Measurements from ENCODE around the gene C1orf216.
"Not testable (repeated sequence)": the region's sequence is repeated elsewhere in the genome, so short reads cannot be mapped to it uniquely, and the experiment has no call there.

C1orf216 gene

DNA sequence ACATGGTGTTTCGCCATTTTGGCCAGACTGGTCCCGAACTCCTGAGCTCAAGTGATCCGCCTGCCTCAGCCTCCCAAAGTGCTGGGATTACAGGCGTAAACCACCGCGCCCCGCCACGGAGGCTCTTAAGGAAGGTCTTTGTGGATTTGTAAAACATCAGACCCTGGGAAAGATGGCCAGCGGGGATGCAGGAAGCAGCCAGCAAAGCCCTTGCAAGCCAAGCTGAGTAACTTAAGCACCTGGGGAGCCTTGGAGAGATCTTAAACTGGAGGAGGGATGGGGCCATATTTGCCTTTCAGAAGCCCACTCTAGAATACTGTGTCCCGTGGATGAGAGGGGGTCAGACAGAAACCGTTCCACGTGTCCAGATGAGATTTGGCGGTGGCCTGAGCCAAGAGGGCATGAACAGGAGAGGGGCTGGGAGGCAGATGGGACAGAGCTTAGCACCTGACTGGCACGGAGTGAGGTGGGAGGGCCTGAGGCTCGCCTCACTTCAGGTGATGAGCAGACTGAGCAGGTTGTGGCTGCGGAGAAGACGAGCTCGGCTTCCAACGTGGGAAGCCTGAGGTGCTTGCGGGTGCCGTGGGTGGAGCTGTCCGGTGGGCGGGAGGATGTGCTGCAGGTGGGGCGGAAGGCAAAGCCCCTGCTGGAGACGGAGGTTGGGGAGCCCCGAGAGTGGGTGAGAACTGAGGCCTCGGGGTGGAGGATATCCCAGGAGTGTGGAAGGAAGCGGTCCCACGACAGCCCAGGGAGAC lies 11.7 kb downstream of the C1orf216 start:
- DNase-seq: no peak

DNA sequence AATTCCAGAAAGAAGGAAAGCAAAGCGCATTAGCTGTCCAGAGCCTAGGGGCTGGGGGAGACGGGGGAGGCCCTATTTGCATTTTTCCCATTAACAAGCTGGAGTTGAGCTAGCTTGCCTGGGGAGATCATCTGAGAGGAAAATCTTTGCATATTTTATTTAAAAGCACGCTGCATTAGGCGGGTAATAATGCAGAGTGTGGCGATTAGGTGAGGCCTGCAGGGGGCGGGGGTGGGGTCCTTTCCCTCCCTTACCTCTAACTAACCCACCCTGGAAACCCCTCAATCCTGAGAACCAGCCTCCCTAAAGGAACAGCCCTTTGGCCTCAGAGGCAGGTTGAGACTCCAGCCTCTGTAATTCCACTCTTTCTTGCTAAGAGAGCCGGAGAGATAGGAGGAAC lies 16.2 kb downstream of the C1orf216 start:
- no peak for DNase-seq

DNA sequence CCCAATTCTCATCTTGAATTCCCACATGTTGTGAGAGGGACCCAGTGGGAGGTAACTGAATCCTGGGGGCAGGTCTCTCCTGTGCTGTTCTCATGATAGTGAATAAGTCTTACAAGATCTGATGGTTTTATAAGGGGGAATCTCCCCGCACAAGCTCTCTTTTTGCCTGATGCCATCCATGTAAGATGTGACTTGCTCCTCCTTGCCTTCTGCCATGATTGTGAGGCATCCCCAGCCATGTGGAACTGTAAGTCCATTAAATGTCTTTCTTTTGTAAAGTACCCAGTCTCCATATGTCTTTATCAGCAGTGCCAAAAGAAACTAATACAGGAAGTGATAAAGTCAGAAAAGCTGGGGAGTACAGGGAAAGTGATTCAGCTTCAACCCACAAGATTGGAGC lies 19.5 kb downstream of the C1orf216 start:
- DNase-seq: not testable (repeated sequence)

DNA sequence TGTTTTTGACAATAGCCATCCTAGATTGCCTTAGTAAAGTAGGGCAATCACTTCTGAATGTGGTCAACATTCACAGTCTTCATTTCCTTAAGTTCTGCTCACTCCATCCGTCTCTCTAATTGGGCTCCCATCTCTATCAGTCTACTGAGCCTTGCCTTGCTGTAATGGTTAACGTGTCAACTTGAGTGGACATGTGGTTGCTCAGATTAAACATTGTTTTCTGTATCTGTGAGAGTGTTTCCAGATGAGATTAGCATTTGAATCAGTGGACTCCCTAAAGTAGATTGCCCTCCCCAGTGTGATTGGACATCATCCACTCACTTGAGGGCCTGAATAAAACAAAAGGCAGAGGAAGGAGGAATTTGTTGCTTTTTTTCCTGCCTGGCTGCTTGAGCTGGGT lies 26.4 kb downstream of the C1orf216 start:
- no peak for DNase-seq

DNA sequence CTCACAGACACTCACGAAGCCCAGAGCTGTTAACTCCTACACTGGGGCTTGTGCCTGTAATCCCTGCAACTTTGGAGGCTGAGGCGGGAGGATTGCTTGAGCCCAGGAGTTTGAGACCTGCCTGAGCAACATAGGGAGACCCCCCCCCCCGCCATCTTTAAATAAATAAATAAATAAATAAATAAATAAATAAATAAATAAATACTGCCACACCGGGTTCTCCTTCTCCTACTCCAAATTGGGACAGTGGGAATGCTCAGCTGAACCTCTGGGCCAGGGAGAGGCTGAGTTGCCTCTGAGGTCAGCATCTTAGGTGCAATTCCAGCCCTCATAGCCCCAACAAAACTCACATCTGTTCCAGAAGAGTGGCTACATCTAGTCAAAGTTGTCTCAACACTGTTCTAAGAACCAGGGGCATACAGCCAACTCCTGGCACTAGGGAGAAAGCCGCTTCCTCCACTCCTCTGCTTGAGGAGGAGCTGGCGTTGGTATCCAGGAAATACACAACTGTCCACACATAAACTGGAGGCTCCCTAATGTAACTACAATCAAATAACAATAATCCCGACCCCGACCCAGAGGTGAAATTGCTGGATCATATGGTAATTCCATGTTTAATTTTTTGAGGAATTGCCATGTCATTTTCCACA lies 27.0 kb downstream of the C1orf216 start:
- DNase-seq: peak; percentile 26

DNA sequence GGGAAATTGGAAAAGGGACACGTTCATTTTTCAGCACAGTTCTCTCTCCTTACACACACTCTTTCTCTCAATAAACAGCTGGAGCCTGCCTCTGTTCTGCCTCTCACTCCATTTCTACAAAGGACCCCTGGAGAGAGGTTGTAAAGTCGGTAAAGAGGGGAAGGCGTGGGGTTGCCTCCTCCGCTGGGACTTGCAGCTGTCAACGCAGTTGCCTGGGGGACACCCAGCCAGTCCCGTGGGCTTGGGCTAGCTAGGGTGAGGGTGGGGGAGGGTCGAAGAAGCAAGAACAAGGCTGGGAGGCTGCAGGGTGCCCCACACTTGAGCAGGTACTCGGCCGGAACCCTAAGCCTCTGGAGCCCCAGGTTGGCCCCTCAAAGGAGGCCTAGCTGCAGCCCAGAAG lies 27.6 kb downstream of the C1orf216 start:
- peak; percentile 64 for DNase-seq

DNA sequence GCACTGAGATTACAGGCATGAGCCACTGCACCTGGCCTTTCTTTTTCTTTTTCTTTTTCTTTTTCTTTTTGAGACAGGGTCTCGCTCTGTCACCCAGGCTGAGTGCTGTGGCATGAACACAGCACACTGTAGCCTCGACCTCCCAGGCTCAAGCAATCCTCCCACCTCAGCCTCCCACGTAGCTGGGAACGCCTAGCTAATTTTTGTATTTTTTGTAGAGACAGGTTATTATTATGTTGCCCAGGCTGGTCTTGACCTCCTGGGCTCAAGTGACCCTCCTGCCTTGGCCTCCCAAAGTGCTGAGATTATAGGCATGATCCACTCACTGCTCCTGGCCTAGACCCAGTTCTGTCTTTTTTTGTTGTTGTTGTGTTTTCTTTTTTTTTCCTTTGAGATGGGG lies 28.6 kb downstream of the C1orf216 start:
- DNase-seq: not testable (repeated sequence)

DNA sequence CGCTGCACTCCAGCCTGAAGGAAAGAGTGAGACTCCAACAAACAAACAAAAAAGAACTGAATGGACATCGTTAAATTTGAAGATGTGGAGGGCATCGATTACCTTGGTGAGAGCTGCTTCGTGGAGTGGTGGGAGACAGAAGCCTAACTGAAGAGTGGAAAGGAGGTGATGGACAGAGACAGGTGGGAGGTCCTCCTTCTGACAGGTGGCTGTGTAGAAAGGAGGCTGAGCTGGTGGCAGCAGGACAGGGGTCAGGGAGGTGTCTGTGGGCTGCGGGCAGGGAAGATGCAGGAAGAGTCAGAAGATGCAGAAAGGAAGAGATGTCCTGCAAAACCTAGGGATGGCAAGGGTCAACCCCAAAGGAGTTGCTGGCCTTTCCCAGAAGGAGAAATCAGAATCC lies 30.5 kb downstream of the C1orf216 start:
- no peak for DNase-seq

DNA sequence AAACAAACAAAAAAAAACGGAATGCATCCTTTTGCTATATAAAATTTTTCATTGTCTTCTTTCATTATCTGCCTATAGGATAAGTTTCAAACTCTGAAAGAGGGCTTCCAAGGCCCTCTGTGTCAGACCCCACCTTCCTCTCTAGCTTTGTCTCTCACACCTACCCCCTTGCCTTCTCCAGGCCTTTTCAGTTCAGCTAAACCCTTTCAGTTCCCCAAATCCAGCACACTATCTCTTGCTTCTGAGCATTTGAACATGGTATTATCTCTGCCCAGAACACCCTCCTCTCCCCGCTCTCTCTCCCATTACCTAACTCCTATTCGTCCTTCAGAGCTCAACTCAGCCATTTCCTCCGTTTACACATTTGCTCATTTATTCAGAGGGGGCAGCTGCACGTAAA lies 35.7 kb downstream of the C1orf216 start:
- no peak for DNase-seq

DNA sequence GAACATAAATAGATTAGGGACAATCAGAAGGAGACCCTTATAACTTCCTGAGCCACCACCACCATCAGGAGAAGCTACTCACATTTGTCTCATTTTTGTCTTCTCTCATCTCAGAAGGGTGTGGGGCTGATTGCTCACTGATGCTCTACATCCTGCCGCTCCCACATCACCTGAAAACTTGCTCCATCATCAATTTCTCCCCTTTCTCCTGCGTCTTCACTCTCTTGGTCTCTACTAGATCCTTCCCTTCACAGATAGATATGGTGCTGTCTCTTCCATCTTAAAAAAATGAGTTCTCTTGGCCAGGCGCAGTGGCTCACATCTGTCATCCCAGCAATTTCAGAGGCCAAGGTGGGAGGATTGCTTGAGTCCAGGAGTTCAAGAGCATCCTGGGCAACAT lies 38.4 kb downstream of the C1orf216 start:
- no peak for DNase-seq

DNA sequence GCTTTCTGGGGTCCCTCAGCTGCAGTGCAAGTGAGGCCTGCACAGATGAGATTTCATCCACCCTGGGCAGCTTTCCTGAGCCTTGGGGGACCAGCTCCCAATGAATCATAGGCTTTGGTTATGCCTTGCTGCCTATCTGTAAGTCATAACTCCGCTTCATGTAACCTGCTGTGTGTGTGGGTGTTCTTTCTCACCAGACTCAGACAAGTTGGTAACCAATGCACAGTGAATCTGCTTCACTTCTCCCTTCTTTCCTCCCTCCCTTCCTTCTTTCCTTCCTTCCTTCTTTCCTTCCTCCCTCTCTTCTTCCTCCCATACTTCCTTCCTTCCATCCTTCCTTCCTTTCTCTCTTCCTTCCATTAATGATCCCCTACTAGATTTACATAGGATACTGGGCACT lies 42.9 kb downstream of the C1orf216 start:
- DNase-seq: no peak

DNA sequence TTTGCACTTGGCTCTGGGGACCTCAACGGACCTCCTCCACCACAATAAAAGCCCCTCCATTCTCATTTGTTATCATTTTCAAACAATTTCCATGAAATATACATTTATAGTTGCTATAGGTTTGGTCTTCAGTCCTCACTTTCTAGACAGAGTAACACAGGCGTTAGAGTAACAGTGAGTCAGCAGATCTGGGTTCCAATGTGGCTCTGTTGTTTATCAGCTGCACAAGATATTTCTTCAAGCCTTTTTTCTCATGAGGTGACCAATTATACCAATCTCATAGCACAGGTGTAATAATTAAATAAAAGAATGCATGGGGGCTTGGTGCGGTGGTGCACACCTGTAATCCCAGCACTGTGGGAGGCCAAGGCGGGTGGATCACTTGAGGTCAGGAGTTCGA lies 44.6 kb downstream of the C1orf216 start:
- no peak for DNase-seq

DNA sequence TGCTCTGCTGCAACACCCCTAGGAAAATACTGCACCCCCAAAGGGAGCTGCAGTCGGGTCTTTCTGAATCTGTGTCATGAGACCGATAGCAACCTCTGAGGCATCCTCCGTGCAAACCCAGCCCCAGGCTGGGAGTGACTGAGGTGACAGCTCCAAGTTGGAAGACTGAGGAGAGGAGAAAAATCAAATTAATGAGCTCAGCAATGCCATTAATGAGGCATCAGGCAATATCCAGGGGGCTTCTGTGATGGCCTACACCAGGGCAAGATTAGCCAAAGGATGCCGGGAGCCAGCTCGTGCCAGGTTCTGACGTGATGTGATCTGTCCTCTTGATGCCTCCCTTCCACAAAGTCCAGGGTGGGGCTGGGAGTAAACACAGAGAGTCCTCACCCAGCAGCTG lies 46.6 kb downstream of the C1orf216 start:
- no peak for DNase-seq

DNA sequence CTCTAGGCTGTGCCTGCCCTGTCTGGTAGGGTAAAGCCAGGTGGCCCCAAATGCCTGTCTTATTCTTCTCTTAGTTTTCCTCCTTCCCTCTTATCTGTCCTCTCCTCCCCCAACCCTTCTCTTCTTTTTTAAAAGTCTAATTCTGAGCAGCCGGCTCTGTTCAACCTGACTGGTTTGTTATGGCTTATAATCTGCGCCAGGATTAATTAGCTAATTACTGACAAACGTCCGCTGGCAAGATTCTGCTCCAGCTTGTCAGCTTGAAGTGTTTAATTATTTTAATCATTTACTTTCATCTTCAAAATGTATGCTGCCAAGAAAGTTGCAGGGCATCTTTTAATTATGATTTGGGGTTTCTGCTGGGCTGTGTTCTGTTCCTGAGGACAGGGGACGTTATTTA lies 50.2 kb downstream of the C1orf216 start:
- no peak for DNase-seq

DNA sequence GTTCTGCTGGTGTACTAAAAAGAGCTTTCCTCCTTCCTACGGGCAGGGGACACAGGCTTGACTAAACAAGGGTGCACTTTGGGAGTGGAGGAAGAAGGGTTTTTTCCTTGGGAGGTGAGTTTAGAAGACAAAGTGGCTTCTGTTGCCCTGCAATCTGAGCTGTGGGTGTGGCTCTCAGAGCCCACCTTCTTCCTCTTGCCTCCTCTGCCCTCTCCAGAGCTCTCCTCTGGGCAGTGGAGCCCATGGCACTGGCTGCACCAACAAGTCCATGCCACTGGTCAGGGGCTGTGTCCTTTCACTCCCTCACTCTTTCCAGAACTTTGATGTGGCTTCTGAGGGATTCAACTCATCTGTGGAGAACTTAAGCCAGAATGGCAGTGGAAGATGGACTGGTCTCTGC lies 51.8 kb downstream of the C1orf216 start:
- no peak for DNase-seq

DNA sequence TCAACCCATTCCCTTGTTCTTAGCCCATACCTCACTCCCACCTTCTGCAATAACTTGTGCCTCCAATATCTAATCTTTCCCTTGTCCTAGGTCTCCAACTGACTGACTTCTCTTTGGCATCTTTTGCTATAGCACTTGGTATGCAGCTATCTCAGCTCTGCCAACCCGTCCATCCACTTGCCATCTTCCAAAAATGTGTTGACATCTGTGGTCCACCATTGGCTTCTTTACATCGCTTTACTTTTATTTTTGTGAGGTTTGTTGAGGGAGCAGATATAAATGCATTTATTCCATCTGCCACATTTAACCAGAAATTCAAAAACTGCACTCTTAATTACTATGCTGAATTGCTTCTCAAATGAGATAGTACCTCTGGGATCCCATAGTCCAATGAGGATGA lies 52.5 kb downstream of the C1orf216 start:
- no peak for DNase-seq
